ENCODE results near the gene C1QTNF8.

Gene C1QTNF8

DNA sequence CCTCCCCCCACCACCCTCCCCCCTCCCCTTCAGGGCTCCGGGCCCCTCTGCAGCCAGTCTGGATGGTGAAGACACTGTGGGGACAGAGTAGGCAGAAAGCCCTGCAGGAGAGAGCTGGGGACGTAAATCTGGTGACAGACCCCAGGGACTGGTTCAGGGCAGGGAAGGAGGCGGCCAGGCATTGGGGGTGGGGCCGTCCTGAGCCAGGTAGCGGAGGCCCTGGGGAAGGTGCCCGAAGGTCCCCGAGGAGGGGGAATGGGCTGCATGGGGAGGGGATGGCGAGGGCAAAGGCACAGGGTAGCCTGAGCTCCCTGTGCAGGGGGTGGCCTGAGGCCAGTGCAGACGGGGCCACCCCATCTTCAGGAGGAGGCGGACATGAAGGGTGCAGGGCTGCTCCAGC lies 30.5 kb upstream of the C1QTNF8 start:
- no peak for DNase-seq

DNA sequence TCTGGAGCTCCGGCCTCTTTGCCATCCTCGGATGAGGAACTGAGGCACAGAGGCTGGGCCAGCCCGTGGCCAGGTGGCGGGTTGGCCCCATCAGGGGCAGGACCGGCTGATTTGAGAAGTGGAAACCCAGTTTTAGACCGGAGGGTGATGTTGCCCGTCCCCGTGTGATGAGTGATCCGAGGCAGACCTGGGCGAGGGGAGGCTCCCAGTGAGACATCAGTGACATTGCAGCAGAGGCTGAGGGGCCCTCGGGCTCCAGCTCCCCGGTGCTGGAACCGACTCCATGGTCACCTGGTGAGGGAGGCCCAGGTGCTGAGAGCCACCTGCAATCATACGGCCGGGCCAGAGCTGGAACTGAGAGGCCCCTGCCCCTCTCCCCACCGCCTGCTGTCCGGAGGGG lies 30.0 kb upstream of the C1QTNF8 start:
- no peak for DNase-seq

GRCh38 chr16:1125471-1125870 lies 29.4 kb upstream of the C1QTNF8 start:
- DNase-seq = peak; percentile 59

GRCh38 chr16:1124795-1125194 lies 28.8 kb upstream of the C1QTNF8 start:
- DNase-seq = no peak

GRCh38 chr16:1124291-1124690 lies 28.2 kb upstream of the C1QTNF8 start:
- no peak for DNase-seq

DNA sequence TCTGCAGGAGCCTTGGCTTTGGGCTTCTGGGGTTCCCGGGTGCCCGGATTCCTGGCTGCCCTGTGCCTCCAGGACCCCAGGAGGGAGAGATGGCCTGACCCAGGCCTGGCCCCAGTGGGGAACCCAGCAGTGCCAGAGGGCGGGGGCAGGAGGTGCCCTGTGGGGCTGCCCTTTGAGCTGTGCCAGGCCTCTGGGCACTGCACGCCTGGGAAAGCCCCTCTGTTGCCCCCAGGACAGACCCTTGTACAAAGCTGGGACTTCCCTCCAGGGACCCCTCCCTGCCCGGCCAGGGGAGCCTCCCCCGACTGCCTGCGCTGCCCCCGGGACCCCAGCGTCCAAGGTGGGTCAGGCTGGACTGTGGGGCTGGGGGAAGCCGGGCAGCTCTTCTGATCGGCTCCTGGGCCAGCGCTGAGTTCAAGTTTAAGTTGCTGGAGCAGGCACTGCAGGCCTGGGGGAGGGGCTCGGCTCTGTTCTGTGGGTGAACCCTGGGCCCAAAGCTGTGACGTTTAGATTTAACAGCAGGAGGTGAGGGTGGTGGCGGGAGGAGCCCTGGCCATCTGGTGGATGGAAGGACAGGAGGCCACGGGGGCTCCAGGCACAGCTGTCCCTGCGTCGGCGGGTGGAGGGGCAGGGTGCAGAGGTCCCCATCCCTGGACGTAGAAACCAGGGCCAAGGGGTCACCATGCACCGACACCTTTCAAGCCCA lies 27.6 kb upstream of the C1QTNF8 start:
- DNase-seq = no peak

DNA sequence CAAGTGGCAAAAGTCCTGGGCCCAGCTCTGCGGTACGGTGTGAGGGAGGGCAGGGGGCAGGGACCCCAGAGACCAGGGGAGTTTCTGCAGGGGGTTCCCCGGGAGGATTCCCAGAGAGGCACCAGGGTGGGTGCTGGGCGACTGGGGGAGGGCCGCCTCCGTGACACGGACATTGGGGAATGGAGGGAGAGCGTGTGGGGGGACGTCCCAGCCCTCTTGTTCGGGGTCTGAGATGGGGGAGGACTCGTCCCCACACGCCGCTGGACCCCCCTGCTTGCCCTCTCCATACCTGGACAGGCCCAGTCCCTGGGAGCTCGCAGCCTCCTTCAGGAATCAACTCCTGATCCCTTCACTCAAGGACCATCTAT lies 26.3 kb upstream of the C1QTNF8 start:
- no peak for DNase-seq

GRCh38 chr16:1121601-1122397 lies 25.8 kb upstream of the C1QTNF8 start:
- DNase-seq = no peak

DNA sequence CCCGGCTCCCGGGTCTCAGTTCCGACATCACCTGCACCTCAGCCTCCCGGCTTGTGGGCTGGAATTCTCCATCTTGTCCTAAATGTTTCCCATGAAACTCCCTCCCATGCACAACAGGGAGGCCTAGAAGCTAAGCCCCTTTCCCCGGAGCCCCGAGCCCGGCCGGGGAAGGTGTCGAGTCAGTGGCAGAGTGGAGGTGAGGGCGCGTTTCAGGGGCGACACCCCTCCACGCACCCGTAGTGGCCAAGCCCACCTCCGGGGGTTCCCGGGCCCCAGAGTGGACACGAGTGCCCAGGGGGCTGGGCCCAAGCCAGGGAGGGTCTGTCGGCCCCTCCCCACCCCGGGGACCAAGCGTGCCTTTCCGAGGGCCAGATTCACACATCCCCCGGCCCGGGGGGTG lies 25.0 kb upstream of the C1QTNF8 start:
- no peak for DNase-seq

DNA sequence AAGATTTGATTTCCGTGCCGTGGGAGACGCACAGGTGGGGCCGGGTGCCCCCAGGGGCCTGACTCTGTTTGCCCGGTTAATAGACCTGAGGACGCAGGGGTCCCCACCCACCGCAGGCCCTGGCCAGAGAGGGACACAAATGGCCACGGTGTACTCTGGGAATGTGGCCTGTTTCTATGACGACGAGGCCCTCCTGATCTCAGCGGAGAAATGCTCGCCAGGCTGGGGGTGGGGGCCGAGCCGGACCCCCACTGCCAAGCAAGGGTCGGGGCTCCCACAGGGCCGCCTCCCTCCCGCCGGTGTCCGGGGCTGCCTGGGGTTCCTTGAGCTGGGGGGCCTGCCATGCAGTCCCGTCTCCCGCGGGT lies 24.5 kb upstream of the C1QTNF8 start:
- no peak for DNase-seq

DNA sequence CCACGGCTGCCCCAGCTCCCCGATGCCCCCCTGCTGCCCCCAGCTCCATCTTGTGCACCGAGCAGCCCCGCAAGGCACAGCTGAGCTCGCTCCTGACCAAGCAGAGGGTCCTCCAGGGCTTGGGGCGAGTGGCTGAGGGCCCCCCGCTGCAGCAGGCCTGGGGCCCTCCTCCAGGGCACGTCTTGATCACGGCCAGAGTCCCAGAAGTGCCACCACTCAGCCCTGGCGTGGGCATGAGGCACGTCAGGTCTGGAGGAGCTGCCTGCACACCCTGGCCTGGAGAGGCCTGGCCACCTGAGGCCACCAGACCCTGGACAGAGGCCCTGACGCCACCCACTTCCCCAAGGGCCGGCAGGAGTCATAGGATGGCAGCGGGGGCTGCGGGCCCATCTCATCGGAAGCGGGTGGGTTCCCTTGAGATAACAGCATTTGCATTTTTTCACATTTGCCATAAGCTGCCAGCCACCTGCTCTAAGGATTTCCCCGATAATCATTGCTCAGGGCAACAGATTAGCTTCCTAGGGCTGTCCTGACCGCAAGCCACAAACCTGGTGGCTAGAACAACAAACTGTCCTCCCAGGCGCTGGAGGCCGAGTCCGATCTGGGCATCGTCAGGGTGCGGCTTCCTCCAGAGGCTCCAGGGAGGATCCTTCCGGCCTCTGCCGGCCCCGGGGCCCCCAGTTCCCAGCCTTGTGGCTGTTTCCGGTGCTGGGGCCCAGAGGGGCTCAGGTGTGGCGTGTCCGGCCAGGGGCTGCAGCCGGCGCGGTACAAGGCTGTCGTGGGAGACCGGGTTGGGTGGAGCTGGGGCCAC lies 23.9 kb upstream of the C1QTNF8 start:
- DNase-seq = no peak

DNA sequence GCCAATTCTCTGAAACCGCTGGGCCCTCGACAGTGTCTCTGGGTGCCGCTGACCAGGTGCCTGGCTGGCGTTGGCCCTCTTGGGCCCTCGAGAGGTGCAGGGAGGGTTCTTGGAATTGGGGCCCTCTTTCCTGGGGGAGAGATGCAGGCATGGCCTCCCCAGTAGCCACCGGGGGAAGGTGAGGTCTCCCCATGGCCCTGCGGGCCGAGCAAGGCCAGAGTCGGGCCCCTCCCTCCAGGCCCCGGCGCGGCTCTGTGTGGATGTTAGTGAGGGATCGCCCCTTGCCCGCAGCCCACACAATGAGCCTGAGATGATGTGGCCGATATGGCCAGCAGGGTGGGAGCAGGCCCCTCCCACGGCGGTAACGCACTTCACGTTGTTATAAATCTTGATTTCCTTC lies 23.1 kb upstream of the C1QTNF8 start:
- DNase-seq = no peak

GRCh38 chr16:1117926-1118325 lies 21.9 kb upstream of the C1QTNF8 start:
- DNase-seq = no peak

- DNase-seq = no peak
Observed at GRCh38 chr16:1117176-1117900, 21.3 kb upstream of the C1QTNF8 start.

DNA sequence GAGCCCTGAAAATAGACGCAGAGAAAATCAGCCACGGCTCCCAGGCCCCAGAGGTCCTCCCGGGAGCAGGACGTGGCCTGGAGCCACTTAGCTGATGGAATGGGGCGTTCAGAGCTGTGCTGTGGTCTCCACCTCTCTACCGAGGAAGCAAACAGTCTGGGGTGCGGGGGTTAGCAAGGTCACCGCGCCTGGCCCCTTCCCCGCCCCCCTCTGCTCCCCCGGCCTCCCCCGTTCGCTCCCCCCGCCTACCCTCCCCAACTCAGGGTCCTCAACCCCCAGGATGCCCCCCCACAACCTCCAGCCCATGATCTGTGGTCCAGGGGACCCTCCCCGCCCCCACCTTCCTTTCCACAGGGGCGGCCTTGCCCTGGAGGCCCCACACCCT lies 20.6 kb upstream of the C1QTNF8 start:
- no peak for DNase-seq

GRCh38 chr16:1113889-1114526 lies 18.0 kb upstream of the C1QTNF8 start:
- no peak for DNase-seq

- no peak for DNase-seq
Observed at GRCh38 chr16:1113489-1113888, 17.4 kb upstream of the C1QTNF8 start.

- DNase-seq = no peak
Observed at GRCh38 chr16:1112506-1113184, 16.6 kb upstream of the C1QTNF8 start.

- DNase-seq = no peak
Observed at GRCh38 chr16:1109648-1110047, 13.6 kb upstream of the C1QTNF8 start.

- DNase-seq = no peak
Observed at GRCh38 chr16:1108299-1109252, 12.5 kb upstream of the C1QTNF8 start.

DNA sequence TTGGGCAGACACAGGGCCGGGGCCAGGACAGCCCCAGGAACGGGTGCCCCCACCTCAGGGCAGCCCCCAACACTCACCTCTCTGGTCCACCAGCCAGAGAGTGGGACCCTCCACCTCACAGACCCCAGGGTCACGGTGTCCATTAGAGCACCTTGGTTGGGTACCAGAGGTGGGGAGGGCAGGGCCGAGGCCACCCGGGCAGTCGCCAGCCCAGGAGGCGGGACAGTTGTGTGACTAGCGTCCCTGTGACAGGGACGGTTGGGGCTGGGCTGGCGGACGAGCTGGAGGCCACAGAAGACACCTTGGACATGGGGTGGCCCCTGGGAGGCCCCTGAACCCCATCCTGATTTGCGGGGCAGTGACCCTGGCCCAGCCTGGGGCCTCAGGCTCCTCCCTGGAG lies 11.7 kb upstream of the C1QTNF8 start:
- no peak for DNase-seq

Data from activated CD4-positive, alpha-beta T cell treated with anti-CD3 and anti-CD28 coated beads for 48 hours (primary cell).